A549 (cell line): ENCODE results near the gene PDE8A. TPM values are rescaled to one million over a fixed set of nuclear protein-coding genes. Genes with fewer than 3 reads are reported as not detected.

Experiments
- ATAC-seq, 2 experiments: fragments of 200-7000 bp in 1 of 2; fragments of >200 bp in 1 of 2; cut with Nextera tagmentation in 1 of 2; cut with Tn5 transposase in 1 of 2; 3 replicates each; pipeline versions ENCODE4 v1.8.0 to v1.9.1; 2018 to 2020; ENCODE audit warnings: mild to moderate bottlenecking in 1 of 2, moderate library complexity in 1 of 2
- CTCF ChIA-PET: fragments of 300-600 bp; sonication (Branson Sonifier 250); formaldehyde crosslinking; extraction: SDS; loops from one replicate; lab custom pipeline; 2021; ENCODE audit warnings: antibody characterized with exemption, inconsistent platforms; lab: Yijun Ruan, JAX
- POLR2A ChIA-PET: fragments of 350-600 bp; formaldehyde crosslinking; extraction: SDS; loops from one replicate; lab custom pipeline; 2021; ENCODE audit warnings: antibody characterized with exemption, inconsistent platforms; lab: Yijun Ruan, JAX
- DNase-seq, 2 experiments: peaks; one replicate each; pipeline versions ENCODE4 v3.0.0 to v3.0.0-alpha.2; 2011 to 2016; ENCODE audit warnings: low read depth in 1 of 2, low spot score in 1 of 2
- FAIRE-seq: peaks from 2 replicates; lab custom pipeline; 2011; peaks lifted over from hg19 to GRCh38; lab: Jason Lieb, UNC
- H3K27ac ChIP-seq, 2 experiments: fragments of >200 bp; sonication (Bioruptor Twin); formaldehyde crosslinking; 3 replicates each; pipeline ENCODE4 v1.5.1; 2016 to 2017
- H3K4me1 ChIP-seq: fragments of >200 bp; sonication (Bioruptor Twin); formaldehyde crosslinking; 3 replicates; pipeline ENCODE4 v1.6.1; 2016
- H3K4me2 ChIP-seq: fragments of >200 bp; sonication (Bioruptor Twin); formaldehyde crosslinking; 3 replicates; pipeline ENCODE4 v1.6.1; 2016
- H3K4me3 ChIP-seq: fragments of >200 bp; sonication (Bioruptor Twin); formaldehyde crosslinking; 3 replicates; pipeline ENCODE4 v1.5.1; 2016
- H3K9me3 ChIP-seq: fragments of >200 bp; sonication (Bioruptor Twin); formaldehyde crosslinking; 3 replicates; pipeline ENCODE4 v1.6.1; 2016
- ATOH8 ChIP-seq: fragments of 250-450 bp; sonication (Bioruptor Pico); IDR thresholded peaks from 2 replicates; pipeline ENCODE4 v1.5.0; 2020; ENCODE audit warnings: low read depth, mild to moderate bottlenecking, moderate library complexity
- CBX2 ChIP-seq: fragments of 200-600 bp; sonication (generic); IDR thresholded peaks from 2 replicates; pipeline ENCODE4 v1.6.1; 2016; ENCODE audit warnings: low read depth, mild to moderate bottlenecking, borderline replicate concordance
- CBX8 ChIP-seq: fragments of 200-600 bp; sonication (generic); IDR thresholded peaks from 2 replicates; pipeline ENCODE4 v1.6.1; 2016
- CHD4 ChIP-seq: fragments of 200-600 bp; sonication (generic); IDR thresholded peaks from 2 replicates; pipeline ENCODE4 v1.6.1; 2016; ENCODE audit warnings: antibody characterized with exemption, mild to moderate bottlenecking, borderline replicate concordance
- EHF ChIP-seq: fragments of 250-450 bp; sonication (Bioruptor Pico); IDR thresholded peaks from 2 replicates; pipeline ENCODE4 v1.5.0; 2020; ENCODE audit warnings: mild to moderate bottlenecking
- EHMT2 ChIP-seq: fragments of 200-600 bp; sonication (generic); IDR thresholded peaks from 2 replicates; pipeline ENCODE4 v1.6.1; 2016; ENCODE audit warnings: antibody characterized with exemption, low read depth, mild to moderate bottlenecking, moderate library complexity
- ELK1 ChIP-seq: fragments of 150-350 bp; IDR thresholded peaks from 2 replicates; pipeline ENCODE4 v1.6.1; 2014; ENCODE audit warnings: low read depth, mild to moderate bottlenecking, low read length
- EP300 ChIP-seq, 2 experiments: fragments of >200 bp; sonication (Bioruptor Twin); formaldehyde crosslinking; IDR thresholded peaks; 2 replicates in 1 of 2; 3 replicates in 1 of 2; pipeline ENCODE4 v1.6.1; 2016 to 2017
- GATA3 ChIP-seq: IDR thresholded peaks from 2 replicates; pipeline ENCODE4 v1.6.1; 2012; ENCODE audit warnings: borderline replicate concordance
- HDAC2 ChIP-seq: fragments of 200-600 bp; sonication (generic); IDR thresholded peaks from 2 replicates; pipeline ENCODE4 v1.6.1; 2016
- HOXB5 ChIP-seq: fragments of 250-450 bp; sonication (Bioruptor Pico); IDR thresholded peaks from 2 replicates; pipeline ENCODE4 v1.5.0; 2020; ENCODE audit warnings: mild to moderate bottlenecking, moderate library complexity
- JUN ChIP-seq, 2 experiments: fragments of >200 bp; sonication (Bioruptor Twin); formaldehyde crosslinking; IDR thresholded peaks; 2 replicates in 1 of 2; 3 replicates in 1 of 2; pipeline ENCODE4 v1.6.1; 2016 to 2017
- MAFK ChIP-seq: fragments of 450-650 bp; IDR thresholded peaks from 2 replicates; pipeline ENCODE4 v1.6.1; 2014; ENCODE audit not compliant: partially characterized antibody
- MAX ChIP-seq: IDR thresholded peaks from 2 replicates; pipeline ENCODE4 v1.6.1; 2012
- NR3C1 ChIP-seq: fragments of >200 bp; sonication (Bioruptor Twin); formaldehyde crosslinking; IDR thresholded peaks from 3 replicates; pipeline ENCODE4 v1.6.1; 2017
- PBX3 ChIP-seq: IDR thresholded peaks from 2 replicates; pipeline ENCODE4 v1.6.1; 2012
- RARB ChIP-seq: fragments of 250-450 bp; sonication (Bioruptor Pico); IDR thresholded peaks from 2 replicates; pipeline ENCODE4 v1.8.0; 2021; ENCODE audit warnings: mild to moderate bottlenecking, moderate library complexity
- SMC3 ChIP-seq: fragments of >200 bp; sonication (Bioruptor Twin); formaldehyde crosslinking; IDR thresholded peaks from 3 replicates; pipeline ENCODE4 v1.6.1; 2018; ENCODE audit warnings: inconsistent platforms
- USF2 ChIP-seq: fragments of 450-650 bp; IDR thresholded peaks from 2 replicates; pipeline ENCODE4 v1.6.1; 2014; ENCODE audit warnings: antibody characterized with exemption
- ZC3H11A ChIP-seq: fragments of 450-650 bp; IDR thresholded peaks from 2 replicates; pipeline ENCODE4 v1.6.1; 2014; ENCODE audit warnings: antibody characterized with exemption, mild to moderate bottlenecking
- ZNF302 ChIP-seq: fragments of 250-450 bp; sonication (Bioruptor Pico); IDR thresholded peaks from 2 replicates; pipeline ENCODE4 v1.9.0; 2021; ENCODE audit warnings: inconsistent platforms, mild to moderate bottlenecking, moderate library complexity
- WGBS: methylation state at CpG from one replicate; pipeline ENCODE4 v1.1.6; 2017; ENCODE audit errors: missing lambda C conversion rate; 5-methylcytosine and 5-hydroxymethylcytosine counted together
- polyA plus RNA-seq, 4 experiments: library from polyadenylated mRNA; depleted of rRNA in 3 of 4; stranded (reverse); fragments of >200 nt; fragmentation: RNase III in 1 of 4; extraction: RNeasy Plus Mini Kit Qiagen cat#74134 plus additional on column Dnase treatment in 1 of 4; gene quantifications; 2 replicates in 3 of 4; 3 replicates in 1 of 4; pipeline ENCODE4 v1.2.3, GENCODE V29; 2011 to 2017

PDE8A gene
- polyA plus RNA-seq, 2 of the 4 experiments (the other 2 are of a cell fraction): 45.3 to 204 TPM

GRCh38 chr15:85162237-85162636 is 180.6 kb downstream of the PDE8A start:
- no peak for DNase-seq
- Histone ChIP-seq H3K9me3 (peaks cover 25% of the 10 kb centered on the region), H3K27ac (no peak overlapping the region), H3K4me1 (no peaks in the 10 kb centered on the region), H3K4me3 (no peak overlapping the region), H3K4me2 (no peak overlapping the region)
- 87% methylated on average over 1 of the region's 1 CpG for WGBS
- peak; percentile 74 for FAIRE-seq
- TF ChIP-seq MAFK (peak; percentile 73), USF2 (no peak)
- ATAC-seq: no peak
- CTCF ChIA-PET: interaction anchor here (1.3 kb wide), 1 partner anchor 162 kb away, joined by 3 read pairs; no protein-coding TSS in a partner anchor
- POLR2A ChIA-PET: no interaction called here

- no peak for DNase-seq
- ATAC-seq: no peak
- FAIRE-seq: no peak
- no peak overlapping the region for H3K27ac ChIP-seq
- H3K4me2 ChIP-seq: no peak overlapping the region
- no peak for TF ChIP-seq MAX
- no peak for TF ChIP-seq NR3C1
- TF ChIP-seq ELK1: no peak
- TF ChIP-seq PBX3: no peak
- no peak for TF ChIP-seq ZNF302 (CRISPR knock-in tag)
- no peak for TF ChIP-seq HOXB5 (CRISPR knock-in tag)
- no peak for TF ChIP-seq ATOH8 (CRISPR knock-in tag)
- no peak for TF ChIP-seq RARB (CRISPR knock-in tag)
- no peak for TF ChIP-seq EHMT2
- TF ChIP-seq EP300 (IDR thresholded peaks at IDR 0.05): no peak
- TF ChIP-seq CBX8: no peak
- no peak for TF ChIP-seq ZC3H11A
- no peak for TF ChIP-seq JUN (IDR thresholded peaks at IDR 0.05)
- no peak for TF ChIP-seq EHF
- TF ChIP-seq CHD4: no peak
- no peak for TF ChIP-seq GATA3
- no peak for TF ChIP-seq HDAC2
- TF ChIP-seq CBX2: no peak
- POLR2A ChIA-PET: no interaction called here
- 82% methylated on average over 7 of the region's 7 CpGs for WGBS
- peaks cover 5% of the 10 kb centered on the region; the same call in 2 of the 3 replicates for H3K4me1 ChIP-seq
- H3K4me3 ChIP-seq: no peak overlapping the region
- CTCF ChIA-PET: no interaction called here
- H3K9me3 ChIP-seq: peaks cover 25% of the 10 kb centered on the region
These were observed 183.3 kb downstream of the PDE8A start for GRCh38 chr15:85164841-85165466.

GRCh38 chr15:85167568-85167967 is 185.9 kb downstream of the PDE8A start:
- FAIRE-seq (peak; percentile 79), ATAC-seq (no peak), DNase-seq (no peak)
- ChIA-PET CTCF (interaction anchor here (0.7 to 2.9 kb wide), 14 partner anchors 12 to 581 kb away, joined by 3 to 19 read pairs (median 6); no protein-coding TSS in a partner anchor), POLR2A (no interaction called here)
- H3K27ac ChIP-seq: no peak overlapping the region
- H3K9me3 ChIP-seq: peaks cover 16% of the 10 kb centered on the region
- TF ChIP-seq CBX2 (no peak), CBX8 (no peak), HOXB5 (CRISPR knock-in tag) (no peak), MAFK (peak; percentile 92), SMC3 (no peak)
- 77% methylated on average over 4 of the region's 4 CpGs for WGBS
- H3K4me2 ChIP-seq: no peak overlapping the region
- peaks cover 5% of the 10 kb centered on the region; the same call in 2 of the 3 replicates for H3K4me1 ChIP-seq
- no peak overlapping the region for H3K4me3 ChIP-seq
